Thoracic aorta (tissue), 2 donors: ENCODE data around the gene GSTK1. TPM values are rescaled to one million over a fixed set of nuclear protein-coding genes. Genes with fewer than 3 reads are reported as not detected.

ENCODE experiments used
- ATAC-seq: fragments of 150-250 bp; one replicate; pipeline ENCODE4 v1.8.0; 2017; ENCODE audit warnings: low read depth; ENCODE audit not compliant: insufficient number of reproducible peaks, low FRiP score
- DNase-seq: peaks from one replicate; pipeline ENCODE4 v3.0.0-alpha.2; 2020; ENCODE audit warnings: low spot score
- H3K27ac ChIP-seq, 2 donors: fragments of 200-600 bp; sonication (generic); 1 replicate in 1 of 2; 2 replicates in 1 of 2; pipeline ENCODE4 v1.5.1; 2016; ENCODE audit warnings: mild to moderate bottlenecking in 2 of 2, moderate library complexity in 2 of 2
- H3K27me3 ChIP-seq: fragments of 200-600 bp; sonication (generic); replicated peaks from 2 replicates; pipeline ENCODE4 v1.6.0; 2016; ENCODE audit warnings: mild to moderate bottlenecking; ENCODE audit not compliant: insufficient read depth
- H3K36me3 ChIP-seq: fragments of 200-600 bp; sonication (generic); one replicate; pipeline ENCODE4 v1.5.1; 2016
- H3K4me1 ChIP-seq, 2 donors: fragments of 200-600 bp; sonication (generic); 1 replicate in 1 of 2; 2 replicates in 1 of 2; pipeline versions ENCODE4 v1.5.1 to v1.6.0; 2016; ENCODE audit warnings: low read depth in 2 of 2, mild to moderate bottlenecking in 1 of 2; ENCODE audit not compliant: control insufficient read depth in 1 of 2
- H3K4me3 ChIP-seq: fragments of 200-600 bp; sonication (generic); 2 replicates; pipeline ENCODE4 v1.5.1; 2016; ENCODE audit warnings: mild to moderate bottlenecking
- H3K9me3 ChIP-seq: fragments of 200-600 bp; sonication (generic); 2 replicates; pipeline ENCODE4 v1.5.1; 2016
- CTCF ChIP-seq: fragments of 200-600 bp; sonication (generic); IDR thresholded peaks from one replicate; pipeline ENCODE4 v1.5.1; 2019; ENCODE audit warnings: antibody characterized with exemption
- total RNA-seq, 2 donors: library from RNA; depleted of rRNA; stranded (reverse); fragments of >200 nt; gene quantifications; one replicate each; pipeline versions ENCODE4 v1.1.0 to v1.2.3, GENCODE V29; 2016

Gene GSTK1
- total RNA-seq, 2 donors from 2014 or later = 106 to 148 TPM

GRCh38 chr7:143304938-143305337 lies 41.7 kb downstream of the GSTK1 start:
- no peak for ATAC-seq
- H3K27me3 ChIP-seq = no peaks in the 10 kb centered on the region
- no peaks in the 10 kb centered on the region for H3K4me1 ChIP-seq
- H3K4me3 ChIP-seq = no peak overlapping the region
- TF ChIP-seq CTCF = no peak
- DNase-seq = no peak
- H3K27ac ChIP-seq = no peak overlapping the region
- H3K36me3 ChIP-seq = peaks cover 64% of the 10 kb centered on the region
- no peaks in the 10 kb centered on the region for H3K9me3 ChIP-seq

- no peaks in the 10 kb centered on the region for H3K4me1 ChIP-seq
- DNase-seq (no peak), ATAC-seq (no peak)
- no peaks in the 10 kb centered on the region for H3K27me3 ChIP-seq
- H3K27ac ChIP-seq = no peak overlapping the region
- no peak overlapping the region for H3K4me3 ChIP-seq
- H3K36me3 ChIP-seq = peaks cover 58% of the 10 kb centered on the region
- peak; percentile 56 for TF ChIP-seq CTCF
- no peaks in the 10 kb centered on the region for H3K9me3 ChIP-seq
Observed at GRCh38 chr7:143305423-143306070, 42.3 kb downstream of the GSTK1 start.

GRCh38 chr7:143308632-143309031 lies 45.4 kb downstream of the GSTK1 start:
- H3K36me3 ChIP-seq = peaks cover 38% of the 10 kb centered on the region
- no peaks in the 10 kb centered on the region for H3K27me3 ChIP-seq
- DNase-seq = no peak
- no peaks in the 10 kb centered on the region for H3K4me1 ChIP-seq
- no peaks in the 10 kb centered on the region for H3K9me3 ChIP-seq
- no peak overlapping the region for H3K27ac ChIP-seq
- no peak for TF ChIP-seq CTCF
- ATAC-seq = no peak
- no peak overlapping the region for H3K4me3 ChIP-seq

GRCh38 chr7:143314127-143314526 lies 50.9 kb downstream of the GSTK1 start:
- H3K27me3 ChIP-seq = no peaks in the 10 kb centered on the region
- H3K9me3 ChIP-seq = no peaks in the 10 kb centered on the region
- DNase-seq (no peak), ATAC-seq (no peak)
- no peak overlapping the region for H3K27ac ChIP-seq
- no peaks in the 10 kb centered on the region for H3K4me1 ChIP-seq
- H3K36me3 ChIP-seq = peaks cover 4% of the 10 kb centered on the region
- H3K4me3 ChIP-seq = no peak overlapping the region
- no peak for TF ChIP-seq CTCF

- no peaks in the 10 kb centered on the region for H3K27me3 ChIP-seq
- H3K4me1 ChIP-seq = no peaks in the 10 kb centered on the region
- H3K4me3 ChIP-seq = no peak within 1 kb of the TSS
- no peaks in the 10 kb centered on the region for H3K9me3 ChIP-seq
- DNase-seq = no peak
- H3K36me3 ChIP-seq = no peaks in the 10 kb centered on the region
- no peak for TF ChIP-seq CTCF
- no peak within 1 kb of the TSS for H3K27ac ChIP-seq
- no peak for ATAC-seq
Observed at GRCh38 chr7:143315776-143316175, 52.5 kb downstream of the GSTK1 start, which contains the start of gene CLCN1. Gene CLCN1, plus strand, starts transcription at chr7:143316111. Its CDS starts 102 bp downstream, at chr7:143316213.
